GM18868 (cell line): Measurements from ENCODE around the gene DNAJC21.
A peak's percentile ranks its signal among the peaks of the same experiment; 100 is the strongest.

Experiments used
- ATAC-seq: cut with Tn5 transposase; IDR thresholded peaks from one replicate; pipeline ENCODE4 v1.9.1; 2021; ENCODE audit warnings: mild to moderate bottlenecking, moderate library complexity; ENCODE audit not compliant: unreplicated experiment

Gene DNAJC21

GRCh38 chr5:34977934-34978613, 48.7 kb downstream of the DNAJC21 start:
- no peak for ATAC-seq

GRCh38 chr5:34978681-34979080, 49.3 kb downstream of the DNAJC21 start:
- no peak for ATAC-seq

- no peak for ATAC-seq
Observed at GRCh38 chr5:34982823-34983222, 53.5 kb downstream of the DNAJC21 start.

- ATAC-seq: no peak
Observed at GRCh38 chr5:34986965-34987364, 57.6 kb downstream of the DNAJC21 start.

GRCh38 chr5:34991486-34992238, 62.3 kb downstream of the DNAJC21 start:
- no peak for ATAC-seq

- ATAC-seq: no peak
Observed at GRCh38 chr5:34993951-34994350, 64.6 kb downstream of the DNAJC21 start.

- ATAC-seq: no peak
Observed at GRCh38 chr5:34996261-34996660, 66.9 kb downstream of the DNAJC21 start.

- ATAC-seq: no peak
Observed at GRCh38 chr5:34998058-34998789, 68.9 kb downstream of the DNAJC21 start.

- ATAC-seq: no peak
Observed at GRCh38 chr5:35001842-35002241, 72.5 kb downstream of the DNAJC21 start.

- no peak for ATAC-seq
Observed at GRCh38 chr5:35002459-35002858, 73.1 kb downstream of the DNAJC21 start.

GRCh38 chr5:35003018-35003957, 73.9 kb downstream of the DNAJC21 start:
- ATAC-seq: peak; percentile 90

GRCh38 chr5:35004200-35004599, 74.8 kb downstream of the DNAJC21 start:
- no peak for ATAC-seq

GRCh38 chr5:35004771-35005170, 75.4 kb downstream of the DNAJC21 start:
- no peak for ATAC-seq
